Esophagus squamous epithelium (tissue), 4 donors: ENCODE results near the gene DKKL1.

Experiments
- POLR2A ChIP-seq, 4 donors: fragments of 450-650 bp; IDR thresholded peaks; one replicate each; pipeline ENCODE4 v1.6.1; 2017; ENCODE audit warnings: antibody characterized with exemption in 4 of 4, mild to moderate bottlenecking in 4 of 4, moderate library complexity in 3 of 4
- TF ChIP-seq, protein P1 (sequence below), 6 experiments: fragments of 450-650 bp in 4 of 6; fragments of 200-600 bp in 2 of 6; sonication (generic) in 2 of 6; IDR thresholded peaks; one replicate each; pipeline ENCODE4 v1.5.1; 2016 to 2019; ENCODE audit warnings: antibody characterized with exemption in 6 of 6, mild to moderate bottlenecking in 4 of 6, moderate library complexity in 4 of 6

DNA sequence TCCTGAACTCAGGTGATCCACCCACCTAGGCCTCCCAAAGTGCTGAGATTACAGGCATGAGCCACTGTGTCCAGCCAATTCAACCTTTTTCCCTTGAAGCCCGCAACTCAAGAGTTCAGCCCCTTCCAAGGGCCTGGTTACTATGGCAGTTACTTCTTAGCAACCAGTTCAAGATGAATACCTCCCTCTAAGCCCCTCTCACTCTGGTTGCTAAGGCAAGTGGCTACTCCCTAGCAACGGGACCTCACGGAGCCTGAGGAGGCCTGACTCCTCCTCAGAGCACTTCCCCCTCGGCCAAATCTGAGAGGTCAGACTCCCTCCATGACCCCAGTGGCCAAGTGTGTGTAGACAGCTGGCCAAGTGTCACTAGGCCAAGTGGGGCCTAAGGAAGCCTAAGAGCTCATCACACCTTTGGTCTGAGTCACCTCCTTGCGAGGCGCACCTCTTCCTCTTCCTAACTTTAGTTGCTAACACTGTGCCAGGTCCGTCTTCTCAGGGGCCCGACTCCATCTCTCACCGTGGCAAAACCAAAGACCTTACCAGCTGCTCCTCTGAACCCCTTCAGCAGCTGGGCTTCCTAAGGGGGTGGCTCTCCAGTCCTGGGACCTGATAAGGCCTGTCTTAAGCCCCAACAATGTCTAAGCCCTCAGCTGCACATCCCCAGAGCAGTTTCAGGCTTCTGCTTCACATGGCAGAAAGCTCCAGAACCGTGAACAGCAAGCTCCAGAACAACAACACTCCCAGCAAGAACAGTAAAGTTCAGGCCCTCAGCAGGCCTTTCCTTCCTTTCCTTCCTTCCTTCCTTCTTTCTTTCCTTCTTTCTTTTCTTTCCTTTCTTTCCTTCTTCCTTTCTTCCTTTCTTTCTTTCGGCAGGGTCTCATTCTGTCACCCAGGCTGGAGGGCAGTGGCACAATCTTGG lies 18.9 kb upstream of the DKKL1 start:
- TF ChIP-seq, protein P1, sequence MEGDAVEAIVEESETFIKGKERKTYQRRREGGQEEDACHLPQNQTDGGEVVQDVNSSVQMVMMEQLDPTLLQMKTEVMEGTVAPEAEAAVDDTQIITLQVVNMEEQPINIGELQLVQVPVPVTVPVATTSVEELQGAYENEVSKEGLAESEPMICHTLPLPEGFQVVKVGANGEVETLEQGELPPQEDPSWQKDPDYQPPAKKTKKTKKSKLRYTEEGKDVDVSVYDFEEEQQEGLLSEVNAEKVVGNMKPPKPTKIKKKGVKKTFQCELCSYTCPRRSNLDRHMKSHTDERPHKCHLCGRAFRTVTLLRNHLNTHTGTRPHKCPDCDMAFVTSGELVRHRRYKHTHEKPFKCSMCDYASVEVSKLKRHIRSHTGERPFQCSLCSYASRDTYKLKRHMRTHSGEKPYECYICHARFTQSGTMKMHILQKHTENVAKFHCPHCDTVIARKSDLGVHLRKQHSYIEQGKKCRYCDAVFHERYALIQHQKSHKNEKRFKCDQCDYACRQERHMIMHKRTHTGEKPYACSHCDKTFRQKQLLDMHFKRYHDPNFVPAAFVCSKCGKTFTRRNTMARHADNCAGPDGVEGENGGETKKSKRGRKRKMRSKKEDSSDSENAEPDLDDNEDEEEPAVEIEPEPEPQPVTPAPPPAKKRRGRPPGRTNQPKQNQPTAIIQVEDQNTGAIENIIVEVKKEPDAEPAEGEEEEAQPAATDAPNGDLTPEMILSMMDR (IDR thresholded peaks at IDR 0.05): no peak
- TF ChIP-seq POLR2A (IDR thresholded peaks at IDR 0.05): no peak
